HepG2 (cell line): ENCODE results near the gene HPS4. TPM values are rescaled to one million over a fixed set of nuclear protein-coding genes. Genes with fewer than 3 reads are reported as not detected.

Experiments
- ATAC-seq: fragments of 200-7000 bp; cut with Tn5 transposase; 3 replicates; pipeline ENCODE4 v1.9.1; 2020; ENCODE audit warnings: mild to moderate bottlenecking, moderate library complexity
- BruUV-seq: library from RNA; stranded (reverse); fragments of 400-500 nt; replicated peaks from 2 replicates; lab custom pipeline; 2021; lab: Mats Ljungman, UMichigan
- CTCF ChIA-PET: fragments of 300-600 bp; formaldehyde crosslinking; extraction: SDS; loops from one replicate; lab custom pipeline; 2021; ENCODE audit warnings: low total read pairs, inconsistent platforms, low intra/inter-chr PET ratio; lab: Yijun Ruan, JAX
- POLR2A ChIA-PET: fragments of 350-600 bp; sonication (Branson Sonifier 250); formaldehyde crosslinking; loops from one replicate; lab custom pipeline; 2020; ENCODE audit warnings: antibody characterized with exemption, inconsistent platforms; lab: Yijun Ruan, JAX
- DNase-seq: peaks from one replicate; pipeline ENCODE4 v3.0.0-alpha.2; 2015; ENCODE audit warnings: low spot score
- FAIRE-seq: peaks from 3 replicates; lab custom pipeline; 2011; peaks lifted over from hg19 to GRCh38; lab: Jason Lieb, UNC
- H2AFZ ChIP-seq: one replicate; pipeline ENCODE4 v1.6.1; 2011; ENCODE audit warnings: low read length, inconsistent platforms
- H3K27ac ChIP-seq: fragments of 300-600 bp; 3 replicates; pipeline ENCODE4 v1.8.0; 2011; ENCODE audit warnings: mixed run types, mild to moderate bottlenecking, mixed read lengths, low read length, inconsistent platforms; ENCODE audit not compliant: insufficient read depth; ENCODE audit errors: extremely low read length
- H3K27me3 ChIP-seq, 2 experiments: fragments of 200-600 bp in 1 of 2; 2 replicates in 1 of 2; 3 replicates in 1 of 2; pipeline versions ENCODE4 v1.6.0 to v1.8.0; 2011; ENCODE audit warnings: low read length in 2 of 2, mild to moderate bottlenecking in 2 of 2, moderate library complexity in 2 of 2, inconsistent platforms in 1 of 2; ENCODE audit not compliant: insufficient read depth in 2 of 2, control insufficient read depth in 1 of 2
- H3K36me3 ChIP-seq, 2 experiments: fragments of 200-600 bp in 1 of 2; replicated peaks in 1 of 2; 2 replicates in 1 of 2; 3 replicates in 1 of 2; pipeline versions ENCODE4 v1.5.1 to v1.8.0; 2011; ENCODE audit warnings: low read length in 2 of 2, inconsistent platforms in 1 of 2; ENCODE audit not compliant: insufficient read depth in 2 of 2, control insufficient read depth in 1 of 2
- H3K4me1 ChIP-seq: 2 replicates; pipeline ENCODE4 v1.5.1; 2012; ENCODE audit warnings: low read length, inconsistent platforms; ENCODE audit not compliant: insufficient read depth
- H3K4me2 ChIP-seq: 2 replicates; pipeline ENCODE4 v1.6.0; 2011; ENCODE audit warnings: low read depth, low read length, inconsistent platforms
- H3K4me3 ChIP-seq, 3 experiments: fragments of 200-600 bp in 1 of 3; sonication (generic), shearing (Covaris generic) in 1 of 3; replicated peaks in 1 of 3; 2 replicates each; pipeline ENCODE4 v1.5.1; 2011 to 2016; ENCODE audit warnings: low read length in 3 of 3, inconsistent platforms in 2 of 3, low read depth in 2 of 3, mild to moderate bottlenecking in 2 of 3, control low read depth in 1 of 3, mixed read lengths in 1 of 3; ENCODE audit not compliant: insufficient read depth in 1 of 3
- H3K79me2 ChIP-seq: one replicate; pipeline ENCODE4 v1.6.1; 2011; ENCODE audit warnings: low read length, inconsistent platforms; ENCODE audit not compliant: insufficient read depth
- H3K9ac ChIP-seq: 2 replicates; pipeline ENCODE4 v1.6.0; 2011; ENCODE audit warnings: mild to moderate bottlenecking, low read depth, low read length, inconsistent platforms; ENCODE audit not compliant: insufficient read depth
- H3K9me3 ChIP-seq: 2 replicates; pipeline ENCODE4 v1.5.1; 2012; ENCODE audit warnings: mild to moderate bottlenecking, low read length
- H4K20me1 ChIP-seq: 2 replicates; pipeline ENCODE4 v1.6.0; 2011; ENCODE audit warnings: inconsistent platforms, mild to moderate bottlenecking, low read length, moderate library complexity; ENCODE audit not compliant: insufficient read depth
- AGO2 ChIP-seq: fragments of 200-400 bp; formaldehyde crosslinking; optimal IDR thresholded peaks from 2 replicates; pipeline ENCODE3; 2017; ENCODE audit warnings: mild to moderate bottlenecking, low read depth, low read length, moderate library complexity
- SALL2 ChIP-seq: sonication (generic); formaldehyde crosslinking; IDR thresholded peaks from 2 replicates; pipeline ENCODE4 v1.8.1; 2023; ENCODE audit warnings: mild to moderate bottlenecking, missing genetic modification reagents, inconsistent platforms
- SATB2 ChIP-seq: sonication (generic); formaldehyde crosslinking; IDR thresholded peaks from 2 replicates; pipeline ENCODE4 v1.5.0; 2020; ENCODE audit warnings: missing genetic modification reagents
- TRAFD1 ChIP-seq: sonication (generic); formaldehyde crosslinking; IDR thresholded peaks from 2 replicates; pipeline ENCODE4 v1.5.1; 2020; ENCODE audit warnings: missing genetic modification reagents, mild to moderate bottlenecking, borderline replicate concordance
- ZNF704 ChIP-seq: sonication (generic); formaldehyde crosslinking; IDR thresholded peaks from 2 replicates; pipeline ENCODE4 v1.8.1; 2023; ENCODE audit warnings: mild to moderate bottlenecking, inconsistent platforms, moderate library complexity, missing genetic modification reagents, borderline replicate concordance
- WGBS: methylation state at CpG from one replicate; pipeline ENCODE4 v1.1.6; 2017; ENCODE audit warnings: low lambda C conversion rate; 5-methylcytosine and 5-hydroxymethylcytosine counted together
- in situ Hi-C: cut with HindIII; loops from 2 replicates; pipeline ENCODE4 v1.10.0; 2017; ENCODE audit warnings: low pct_unique_long_range_greater_than_20kb; ENCODE audit not compliant: extremely low pct_ligation_motif_present
- intact Hi-C: fragments of 100-400 bp; cut with micrococcal nuclease; formaldehyde crosslinking; loops from one replicate; pipeline ENCODE4 v1.10.0; 2022; ENCODE audit not compliant: unreplicated experiment
- polyA plus RNA-seq, 8 experiments: library from polyadenylated mRNA; depleted of rRNA in 3 of 8; stranded (reverse) in 7 of 8; unstranded in 1 of 8; fragments of >200 nt; fragmentation: Illumina TruSeq in 4 of 8; extraction: Trizol in 4 of 8; gene quantifications; 2 replicates each; pipeline versions ENCODE4 v1.2.1 to v1.2.3, GENCODE V29; 2011 to 2016; ENCODE audit warnings: low read depth in 4 of 8, missing spikeins in 1 of 8, mixed read lengths in 1 of 8; ENCODE audit not compliant: insufficient read depth in 1 of 8
- total RNA-seq, 5 experiments: library from RNA; depleted of rRNA; stranded (reverse); fragments of >200 nt; fragmentation: Illumina TruSeq; extraction: Trizol; gene quantifications; 2 replicates each; pipeline ENCODE4 v1.2.3, GENCODE V29; 2016; ENCODE audit warnings: low read depth in 1 of 5

The HPS4 gene
- total and polyA plus RNA-seq, 2 of the 13 experiments (the other 11 are each of a cell fraction or from before 2014, with no cell fraction given) = 27.4 to 34.0 TPM

DNA sequence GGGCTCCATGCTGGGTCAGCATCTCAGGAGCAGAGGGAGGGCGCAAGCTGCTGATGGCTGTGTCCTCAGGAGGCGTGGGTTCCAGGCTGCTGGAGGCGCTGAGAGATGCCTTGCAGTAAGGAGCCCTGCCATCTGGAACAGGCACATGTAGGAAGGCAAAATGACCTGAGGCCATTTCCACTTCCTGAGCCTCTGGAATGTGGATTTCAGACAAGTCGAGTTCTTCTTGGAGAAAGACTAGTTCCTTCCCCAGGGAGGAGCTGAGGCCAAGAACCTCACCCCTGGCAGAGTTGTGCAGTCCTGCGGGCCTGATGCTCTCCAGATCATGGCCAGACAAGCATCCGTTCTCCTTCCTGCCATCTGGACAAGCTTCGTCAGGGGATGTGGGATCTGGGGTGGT lies 19.3 kb downstream of the HPS4 start (continued):
- TF ChIP-seq SATB2 (CRISPR knock-in tag) (no peak), SALL2 (no peak), ZNF704 (no peak)

- ATAC-seq = no peak
- Histone ChIP-seq H3K79me2 (no peaks in the 10 kb centered on the region), H3K9ac (no peak overlapping the region), H2AFZ (no peak overlapping the region), H3K27me3 (no peaks in the 10 kb centered on the region)
- no TSS peak for BruUV-seq
- FAIRE-seq = no peak
- peak; percentile 16 for TF ChIP-seq AGO2
- no peak for TF ChIP-seq TRAFD1 (CRISPR knock-in tag)
- TF ChIP-seq, all 625 proteins: peak for 1
- Histone ChIP-seq H3K4me1 (peaks cover 16% of the 10 kb centered on the region), H3K4me2 (no peak overlapping the region), H3K36me3 (peaks cover 32 to 76% of the 10 kb centered on the region in 2 experiments), H3K27ac (no peak overlapping the region), H4K20me1 (peaks cover 4% of the 10 kb centered on the region), H3K9me3 (no peaks in the 10 kb centered on the region), H3K4me3 (no peak overlapping the region)
- intact Hi-C loops (no loop called here), in situ Hi-C loops (loop anchor here (5.0 kb wide), 1 partner anchor 96 kb away; no protein-coding TSS in a partner anchor)
- DNase-seq = no peak
- POLR2A ChIA-PET = interaction anchor here (2.5 kb wide), 1 partner anchor 20 kb away, joined by 10 read pairs; the partner anchor contains the start of genes HPS4 and SRRD
- CTCF ChIA-PET = no interaction called here
- WGBS = 95% methylated on average over 4 of the region's 9 CpGs
Observed at GRCh38 chr22:26463688-26464087, 19.9 kb downstream of the HPS4 start.
